Measurements from ENCODE around the gene NFS1. TPM values are rescaled to one million over a fixed set of nuclear protein-coding genes. Genes with fewer than 3 reads are reported as not detected.

NFS1 gene
- total and polyA plus RNA-seq, 2 donors from 2014 or later = 31.5 to 71.2 TPM

- FAIRE-seq (no peak), DNase-seq (no peak)
- TF ChIP-seq, protein P1, sequence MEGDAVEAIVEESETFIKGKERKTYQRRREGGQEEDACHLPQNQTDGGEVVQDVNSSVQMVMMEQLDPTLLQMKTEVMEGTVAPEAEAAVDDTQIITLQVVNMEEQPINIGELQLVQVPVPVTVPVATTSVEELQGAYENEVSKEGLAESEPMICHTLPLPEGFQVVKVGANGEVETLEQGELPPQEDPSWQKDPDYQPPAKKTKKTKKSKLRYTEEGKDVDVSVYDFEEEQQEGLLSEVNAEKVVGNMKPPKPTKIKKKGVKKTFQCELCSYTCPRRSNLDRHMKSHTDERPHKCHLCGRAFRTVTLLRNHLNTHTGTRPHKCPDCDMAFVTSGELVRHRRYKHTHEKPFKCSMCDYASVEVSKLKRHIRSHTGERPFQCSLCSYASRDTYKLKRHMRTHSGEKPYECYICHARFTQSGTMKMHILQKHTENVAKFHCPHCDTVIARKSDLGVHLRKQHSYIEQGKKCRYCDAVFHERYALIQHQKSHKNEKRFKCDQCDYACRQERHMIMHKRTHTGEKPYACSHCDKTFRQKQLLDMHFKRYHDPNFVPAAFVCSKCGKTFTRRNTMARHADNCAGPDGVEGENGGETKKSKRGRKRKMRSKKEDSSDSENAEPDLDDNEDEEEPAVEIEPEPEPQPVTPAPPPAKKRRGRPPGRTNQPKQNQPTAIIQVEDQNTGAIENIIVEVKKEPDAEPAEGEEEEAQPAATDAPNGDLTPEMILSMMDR (IDR thresholded peaks at IDR 0.05; ENCODE audit: borderline replicate concordance, extremely low read depth, insufficient read depth) = no peak
- Histone ChIP-seq H3K9me3 (ENCODE audit: control insufficient read depth in 2 of 3, insufficient read depth in 1 of 3, low read length in 3 of 3) (no peaks in the 10 kb centered on the region), H3K36me3 (ENCODE audit: control insufficient read depth in 2 of 3, insufficient read depth in 3 of 3, low read length in 3 of 3) (peaks cover 20 to 86% (median 36%) of the 10 kb centered on the region in 3 donors), H3K4me1 (ENCODE audit: control insufficient read depth in 2 of 3, insufficient read depth in 2 of 3, low read depth in 1 of 3, low read length in 3 of 3) (peaks cover 4 to 26% (median 10%) of the 10 kb centered on the region in 3 donors), H3K27ac (ENCODE audit: low read depth in 2 of 2, low read length in 2 of 2) (no peak overlapping the region), H3K9ac (ENCODE audit: low read length in 3 of 3) (no peak overlapping the region), H3K4me3 (ENCODE audit: low read length in 3 of 3) (no peak overlapping the region), H3K27me3 (ENCODE audit: control insufficient read depth, insufficient read depth, low read length) (no peaks in the 10 kb centered on the region)
- intact Hi-C loops (cut with DNase I) = no loop called here
Measured at GRCh38 chr20:35734777-35735649, 35.9 kb upstream of the NFS1 start.

GRCh38 chr20:35734374-35734773 lies 35.2 kb upstream of the NFS1 start:
- FAIRE-seq (no peak), DNase-seq (no peak)
- no peak overlapping the region for H3K9ac ChIP-seq (ENCODE audit: low read length in 3 of 3)
- H3K4me1 ChIP-seq (ENCODE audit: control insufficient read depth in 2 of 3, insufficient read depth in 2 of 3, low read depth in 1 of 3, low read length in 3 of 3) = peaks cover 4 to 20% (median 10%) of the 10 kb centered on the region in 3 donors
- H3K36me3 ChIP-seq (ENCODE audit: control insufficient read depth in 2 of 3, insufficient read depth in 3 of 3, low read length in 3 of 3) = peaks cover 24 to 85% (median 36%) of the 10 kb centered on the region in 3 donors
- intact Hi-C loops (cut with DNase I) = no loop called here
- no peak overlapping the region for H3K27ac ChIP-seq (ENCODE audit: low read depth in 2 of 2, low read length in 2 of 2)
- H3K27me3 ChIP-seq (ENCODE audit: control insufficient read depth, insufficient read depth, low read length) = no peaks in the 10 kb centered on the region
- no peak overlapping the region for H3K4me3 ChIP-seq (ENCODE audit: low read length in 3 of 3)
- TF ChIP-seq, protein P1 (IDR thresholded peaks at IDR 0.05; ENCODE audit: borderline replicate concordance, extremely low read depth, insufficient read depth) = no peak
- H3K9me3 ChIP-seq (ENCODE audit: control insufficient read depth in 2 of 3, insufficient read depth in 1 of 3, low read length in 3 of 3) = no peaks in the 10 kb centered on the region

DNA sequence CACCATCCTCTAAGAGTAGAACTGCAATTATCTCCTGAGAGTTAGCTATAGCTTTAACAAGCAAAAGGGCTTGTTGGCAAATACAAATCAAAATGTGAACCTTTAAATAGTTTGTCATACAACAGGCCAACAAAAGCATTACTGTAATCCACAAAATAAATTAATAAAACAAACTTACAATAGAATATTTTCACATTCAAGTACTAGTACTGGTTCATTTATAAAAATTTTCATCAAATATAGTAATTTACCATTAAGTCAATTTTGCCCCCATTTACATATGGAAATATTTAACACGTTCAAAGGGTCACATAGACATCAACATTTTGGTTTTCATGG lies 33.5 kb upstream of the NFS1 start:
- Histone ChIP-seq H3K27ac (ENCODE audit: low read depth in 2 of 2, low read length in 2 of 2) (no peak overlapping the region), H3K4me3 (ENCODE audit: low read length in 3 of 3) (no peak overlapping the region), H3K27me3 (ENCODE audit: control insufficient read depth, insufficient read depth, low read length) (no peaks in the 10 kb centered on the region), H3K9me3 (ENCODE audit: control insufficient read depth in 2 of 3, insufficient read depth in 1 of 3, low read length in 3 of 3) (no peaks in the 10 kb centered on the region), H3K9ac (ENCODE audit: low read length in 3 of 3) (no peak overlapping the region), H3K4me1 (ENCODE audit: control insufficient read depth in 2 of 3, insufficient read depth in 2 of 3, low read depth in 1 of 3, low read length in 3 of 3) (peaks cover 0 to 10% (median 6%) of the 10 kb centered on the region in 3 donors), H3K36me3 (ENCODE audit: control insufficient read depth in 2 of 3, insufficient read depth in 3 of 3, low read length in 3 of 3) (peaks cover 17 to 78% (median 28%) of the 10 kb centered on the region in 3 donors)
- no peak for FAIRE-seq
- intact Hi-C loops (cut with DNase I) = no loop called here
- DNase-seq = no peak
- TF ChIP-seq, protein P1 (IDR thresholded peaks at IDR 0.05; ENCODE audit: borderline replicate concordance, extremely low read depth, insufficient read depth) = no peak

All from kidney (tissue), 14 donors.